Calu3 (cell line): ENCODE results near the gene MBD2. TPM values are rescaled to one million over a fixed set of nuclear protein-coding genes. Genes with fewer than 3 reads are reported as not detected.
"Not testable (repeated sequence)": the region's sequence is repeated elsewhere in the genome, so short reads cannot be mapped to it uniquely, and the experiment has no call there.

Source experiments
- BruUV-seq: library from RNA; stranded (reverse); fragments of 400-500 nt; replicated peaks from 2 replicates; lab custom pipeline; 2021; lab: Mats Ljungman, UMichigan
- CTCF ChIA-PET: fragments of 300-600 bp; sonication (Branson Sonifier 250); formaldehyde crosslinking; loops from one replicate; lab custom pipeline; 2022; ENCODE audit warnings: antibody characterized with exemption; lab: Charles Lee
- DNase-seq: peaks from one replicate; pipeline ENCODE4 v3.0.0; 2022
- H3K27ac Mint-ChIP-seq: one replicate; pipeline ENCODE4 v1.8.0; 2022; ENCODE audit warnings: mixed read lengths; ENCODE audit not compliant: unreplicated experiment
- H3K27me3 Mint-ChIP-seq: one replicate; pipeline ENCODE4 v1.8.0; 2022; ENCODE audit warnings: mixed read lengths; ENCODE audit not compliant: unreplicated experiment
- H3K36me3 Mint-ChIP-seq: one replicate; pipeline ENCODE4 v1.8.0; 2022; ENCODE audit warnings: mild to moderate bottlenecking, moderate library complexity, mixed read lengths; ENCODE audit not compliant: insufficient read depth, unreplicated experiment
- H3K4me1 Mint-ChIP-seq: one replicate; pipeline ENCODE4 v1.8.0; 2022; ENCODE audit warnings: mild to moderate bottlenecking, low read depth, mixed read lengths; ENCODE audit not compliant: unreplicated experiment
- H3K4me3 Mint-ChIP-seq: one replicate; pipeline ENCODE4 v1.8.0; 2022; ENCODE audit warnings: mild to moderate bottlenecking, low read depth, moderate library complexity, mixed read lengths; ENCODE audit not compliant: unreplicated experiment
- H3K9me3 Mint-ChIP-seq: one replicate; pipeline ENCODE4 v1.8.0; 2022; ENCODE audit warnings: low read depth, mixed read lengths; ENCODE audit not compliant: unreplicated experiment
- CTCF ChIP-seq: fragments of 200-600 bp; IDR thresholded peaks from one replicate; pipeline ENCODE4 v1.8.0; 2022; ENCODE audit warnings: antibody characterized with exemption; ENCODE audit not compliant: unreplicated experiment
- intact Hi-C: fragments of 100-400 bp; cut with micrococcal nuclease; formaldehyde crosslinking; loops from one replicate; pipeline ENCODE4 v1.10.0; 2022; ENCODE audit not compliant: unreplicated experiment
- total RNA-seq: library from RNA; stranded (reverse); gene quantifications from 2 replicates; pipeline ENCODE4 v1.2.3, GENCODE V29; 2022

The MBD2 gene
- total RNA-seq, 1 experiment from 2014 or later = 106 TPM

GRCh38 chr18:54267701-54268100 is 43.2 kb upstream of the MBD2 start:
- no peaks in the 10 kb centered on the region for H3K9me3 Mint-ChIP-seq
- DNase-seq = no peak
- no peaks in the 10 kb centered on the region for H3K27me3 Mint-ChIP-seq
- BruUV-seq = no TSS peak
- TF ChIP-seq CTCF = no peak
- H3K36me3 Mint-ChIP-seq = peaks cover 19% of the 10 kb centered on the region
- H3K27ac Mint-ChIP-seq = no peak overlapping the region
- CTCF ChIA-PET = no interaction called here
- H3K4me1 Mint-ChIP-seq = peaks cover 7% of the 10 kb centered on the region
- intact Hi-C loops = no loop called here
- H3K4me3 Mint-ChIP-seq = no peak overlapping the region

GRCh38 chr18:54263904-54264336 is 39.5 kb upstream of the MBD2 start:
- intact Hi-C loops = no loop called here
- CTCF ChIA-PET = no interaction called here
- no peak overlapping the region for H3K27ac Mint-ChIP-seq
- no peak overlapping the region for H3K4me3 Mint-ChIP-seq
- BruUV-seq = no TSS peak
- H3K9me3 Mint-ChIP-seq = no peaks in the 10 kb centered on the region
- TF ChIP-seq CTCF = no peak
- H3K36me3 Mint-ChIP-seq = peaks cover 3% of the 10 kb centered on the region
- H3K27me3 Mint-ChIP-seq = no peaks in the 10 kb centered on the region
- peaks cover 8% of the 10 kb centered on the region for H3K4me1 Mint-ChIP-seq
- DNase-seq = no peak

DNA sequence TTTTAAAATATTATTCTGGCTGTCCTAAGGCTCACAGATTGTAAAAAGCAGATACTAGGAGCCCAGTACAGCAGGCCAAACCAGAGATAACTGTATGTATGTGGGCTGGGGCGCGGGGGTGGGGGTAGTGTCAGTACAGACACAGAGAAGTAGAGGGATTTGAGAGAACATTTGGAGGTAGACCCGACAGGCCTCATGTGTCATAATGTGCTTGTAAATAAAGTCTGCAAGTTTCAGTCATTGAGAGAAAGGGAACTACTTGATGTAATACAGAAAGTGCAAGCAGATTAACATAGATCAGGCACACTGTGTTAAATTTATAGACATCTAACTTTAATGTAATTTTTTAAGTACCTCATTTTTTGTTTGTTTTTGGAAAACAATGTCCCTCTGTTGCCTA is 37.4 kb upstream of the MBD2 start:
- Mint-ChIP-seq H3K9me3 (no peaks in the 10 kb centered on the region), H3K36me3 (no peaks in the 10 kb centered on the region), H3K4me3 (no peak overlapping the region), H3K4me1 (peaks cover 8% of the 10 kb centered on the region), H3K27me3 (no peaks in the 10 kb centered on the region), H3K27ac (no peak overlapping the region)
- intact Hi-C loops = no loop called here
- CTCF ChIA-PET = no interaction called here
- no TSS peak for BruUV-seq
- DNase-seq = no peak
- no peak for TF ChIP-seq CTCF

- H3K9me3 Mint-ChIP-seq = no peaks in the 10 kb centered on the region
- no peak overlapping the region for H3K27ac Mint-ChIP-seq
- DNase-seq = no peak
- H3K4me1 Mint-ChIP-seq = peaks cover 8% of the 10 kb centered on the region
- no peaks in the 10 kb centered on the region for H3K36me3 Mint-ChIP-seq
- TF ChIP-seq CTCF = no peak
- no TSS peak for BruUV-seq
- H3K27me3 Mint-ChIP-seq = no peaks in the 10 kb centered on the region
- H3K4me3 Mint-ChIP-seq = no peak overlapping the region
- CTCF ChIA-PET = interaction anchor here (0.6 kb wide), 1 partner anchor 46 kb away, joined by 7 read pairs; no protein-coding TSS in a partner anchor
- intact Hi-C loops = no loop called here
These were observed 36.1 kb upstream of the MBD2 start for GRCh38 chr18:54260396-54261072.

- H3K4me3 Mint-ChIP-seq, intact Hi-C loops, H3K27ac Mint-ChIP-seq, CTCF ChIA-PET, H3K9me3 Mint-ChIP-seq, DNase-seq, H3K27me3 Mint-ChIP-seq, H3K36me3 Mint-ChIP-seq, BruUV-seq: not testable (repeated sequence)
- peaks cover 19% of the 10 kb centered on the region for H3K4me1 Mint-ChIP-seq
These were observed 33.3 kb upstream of the MBD2 start for GRCh38 chr18:54257818-54258217.
